Measurements from ENCODE around the gene TAS1R3. TPM values are rescaled to one million over a fixed set of nuclear protein-coding genes. Genes with fewer than 3 reads are reported as not detected.

TAS1R3 gene
- total RNA-seq, 2 experiments from 2014 or later = 0.99 to 1.1 TPM

DNA sequence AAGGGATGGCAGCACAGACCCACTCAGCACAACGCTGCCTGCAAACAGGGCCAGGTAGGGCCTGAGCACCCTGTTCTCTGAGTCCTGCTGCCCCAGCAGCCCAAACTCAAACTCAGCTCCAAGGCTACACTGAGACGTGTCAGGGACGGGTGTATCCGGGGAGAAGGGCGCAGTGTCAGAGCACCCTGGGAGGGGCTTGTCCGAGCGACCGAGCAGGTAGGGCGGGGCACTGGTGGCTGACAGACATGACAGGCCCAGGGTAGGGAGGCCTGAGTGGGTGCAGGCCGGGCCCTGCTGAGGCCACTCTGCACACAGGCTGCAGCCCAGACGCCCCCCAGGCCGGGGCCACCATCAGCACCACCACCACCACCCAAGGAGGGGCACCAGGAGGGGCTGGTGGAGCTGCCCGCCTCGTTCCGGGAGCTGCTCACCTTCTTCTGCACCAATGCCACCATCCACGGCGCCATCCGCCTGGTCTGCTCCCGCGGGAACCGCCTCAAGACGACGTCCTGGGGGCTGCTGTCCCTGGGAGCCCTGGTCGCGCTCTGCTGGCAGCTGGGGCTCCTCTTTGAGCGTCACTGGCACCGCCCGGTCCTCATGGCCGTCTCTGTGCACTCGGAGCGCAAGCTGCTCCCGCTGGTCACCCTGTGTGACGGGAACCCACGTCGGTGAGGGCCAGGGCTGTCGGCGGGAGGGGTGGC is 45.3 kb upstream of the TAS1R3 start:
- no peaks in the 10 kb centered on the region for H3K4me1 ChIP-seq (ENCODE audit: insufficient read depth, low read length, poor library complexity, severe bottlenecking)
- no peaks in the 10 kb centered on the region for H4K20me1 ChIP-seq (ENCODE audit: insufficient read depth, low read length)
- H2AFZ ChIP-seq (ENCODE audit: low read length) = no peak overlapping the region
- no peaks in the 10 kb centered on the region for H3K36me3 ChIP-seq (ENCODE audit: insufficient read depth, low read length)
- ChIA-PET POLR2A (no interaction called here), CTCF (ENCODE audit: unreplicated experiment) (no interaction called here)
- H3K27ac ChIP-seq (ENCODE audit: low read depth, low read length, poor library complexity, severe bottlenecking) = no peak overlapping the region
- H3K4me2 ChIP-seq (ENCODE audit: low read length) = no peak overlapping the region
- DNase-seq (ENCODE audit: low spot score) = no peak
- TF ChIP-seq EZH2phosphoT487 (IDR thresholded peaks at IDR 0.05; ENCODE audit: borderline replicate concordance, low read depth, low read length) = no peak
- TF ChIP-seq CTCF (conservative IDR thresholded peaks at IDR 0.05; ENCODE audit: low read length) = no peak
- intact Hi-C loops (cut with micrococcal nuclease; ENCODE audit: unreplicated experiment) = no loop called here
- H3K9me3 ChIP-seq (ENCODE audit: low read length) = no peaks in the 10 kb centered on the region
- no peak overlapping the region for H3K4me3 ChIP-seq (ENCODE audit: low read depth, low read length, poor library complexity, severe bottlenecking)
- H3K79me2 ChIP-seq (ENCODE audit: insufficient read depth, low read depth, low read length) = no peaks in the 10 kb centered on the region
- no TSS peak for BruUV-seq (replicated peaks)
- no peaks in the 10 kb centered on the region for H3K9me2 ChIP-seq (ENCODE audit: insufficient read depth, low read length)

- Histone ChIP-seq H3K27ac (ENCODE audit: low read depth, low read length, poor library complexity, severe bottlenecking) (no peak overlapping the region), H3K79me2 (ENCODE audit: insufficient read depth, low read depth, low read length) (no peaks in the 10 kb centered on the region), H3K4me1 (ENCODE audit: insufficient read depth, low read length, poor library complexity, severe bottlenecking) (no peaks in the 10 kb centered on the region), H3K9me3 (ENCODE audit: low read length) (no peaks in the 10 kb centered on the region), H3K4me2 (ENCODE audit: low read length) (no peak overlapping the region), H2AFZ (ENCODE audit: low read length) (no peak overlapping the region), H3K36me3 (ENCODE audit: insufficient read depth, low read length) (no peaks in the 10 kb centered on the region), H4K20me1 (ENCODE audit: insufficient read depth, low read length) (no peaks in the 10 kb centered on the region), H3K4me3 (ENCODE audit: low read depth, low read length, poor library complexity, severe bottlenecking) (no peak overlapping the region), H3K9me2 (ENCODE audit: insufficient read depth, low read length) (no peaks in the 10 kb centered on the region)
- intact Hi-C loops (cut with micrococcal nuclease; ENCODE audit: unreplicated experiment) = no loop called here
- ChIA-PET CTCF (ENCODE audit: unreplicated experiment) (no interaction called here), POLR2A (no interaction called here)
- BruUV-seq (replicated peaks) = no TSS peak
- no peak for DNase-seq (ENCODE audit: low spot score)
- TF ChIP-seq EZH2phosphoT487 (IDR thresholded peaks at IDR 0.05; ENCODE audit: borderline replicate concordance, low read depth, low read length) (no peak), CTCF (conservative IDR thresholded peaks at IDR 0.05; ENCODE audit: low read length) (no peak)
Observed at GRCh38 chr1:1286313-1287261, 44.5 kb upstream of the TAS1R3 start.

Data from OCI-LY7 (cell line).